Cortex of kidney (tissue), 1 donor: ENCODE data around the gene TMEFF2.

Experiments
- DNase-seq: peaks from one replicate; lab custom pipeline; 2025; lab: John Stamatoyannopoulos, UW

The TMEFF2 gene

GRCh38 chr2:192011196-192011595 lies 183.5 kb downstream of the TMEFF2 start:
- DNase-seq = no peak

- no peak for DNase-seq
Measured at GRCh38 chr2:192010073-192010472, 184.7 kb downstream of the TMEFF2 start.

- no peak for DNase-seq
Measured at GRCh38 chr2:192007581-192008228, 187.0 kb downstream of the TMEFF2 start.

- DNase-seq = no peak
Measured at GRCh38 chr2:192005211-192005610, 189.5 kb downstream of the TMEFF2 start.

GRCh38 chr2:192004188-192004963 lies 190.4 kb downstream of the TMEFF2 start:
- DNase-seq = no peak

GRCh38 chr2:192002418-192002817 lies 192.3 kb downstream of the TMEFF2 start:
- no peak for DNase-seq

GRCh38 chr2:192000196-192000980 lies 194.3 kb downstream of the TMEFF2 start:
- DNase-seq = no peak

GRCh38 chr2:191999101-191999841 lies 195.5 kb downstream of the TMEFF2 start:
- no peak for DNase-seq

- no peak for DNase-seq
Measured at GRCh38 chr2:191995285-191995684, 199.4 kb downstream of the TMEFF2 start.

GRCh38 chr2:191994749-191995148 lies 200.0 kb downstream of the TMEFF2 start:
- no peak for DNase-seq

GRCh38 chr2:191991442-191991841 lies 203.3 kb downstream of the TMEFF2 start:
- no peak for DNase-seq

GRCh38 chr2:191985740-191986139 lies 209.0 kb downstream of the TMEFF2 start:
- DNase-seq = no peak

- no peak for DNase-seq
Measured at GRCh38 chr2:191983591-191983990, 211.1 kb downstream of the TMEFF2 start.

- DNase-seq = no peak
Measured at GRCh38 chr2:191983186-191983585, 211.5 kb downstream of the TMEFF2 start.

GRCh38 chr2:191981706-191982105 lies 213.0 kb downstream of the TMEFF2 start:
- no peak for DNase-seq

GRCh38 chr2:191980483-191980882 lies 214.2 kb downstream of the TMEFF2 start:
- no peak for DNase-seq

GRCh38 chr2:191979221-191979730 lies 215.5 kb downstream of the TMEFF2 start:
- DNase-seq = no peak

GRCh38 chr2:191977754-191978153 lies 217.0 kb downstream of the TMEFF2 start:
- DNase-seq = no peak

GRCh38 chr2:191976436-191976835 lies 218.3 kb downstream of the TMEFF2 start:
- no peak for DNase-seq

GRCh38 chr2:191974676-191975075 lies 220.1 kb downstream of the TMEFF2 start:
- DNase-seq = no peak

- DNase-seq = no peak
Measured at GRCh38 chr2:191970867-191971266, 223.9 kb downstream of the TMEFF2 start.

GRCh38 chr2:191968120-191968519 lies 226.6 kb downstream of the TMEFF2 start:
- no peak for DNase-seq
